KMS-11 (cell line): ENCODE data around the gene CMIP.

Experiments used
- H2AFZ ChIP-seq: fragments of 200-600 bp; sonication (generic); 2 replicates; pipeline ENCODE4 v1.6.1; 2016; ENCODE audit warnings: antibody characterized with exemption, mixed run types, low read depth
- H3K27ac ChIP-seq: fragments of 200-600 bp; sonication (generic); 2 replicates; pipeline ENCODE4 v1.6.1; 2016; ENCODE audit warnings: mild to moderate bottlenecking, mixed run types
- H3K27me3 ChIP-seq: fragments of 200-600 bp; sonication (generic); 2 replicates; pipeline ENCODE4 v1.6.1; 2017; ENCODE audit warnings: mild to moderate bottlenecking, low read depth, mixed run types, moderate library complexity; ENCODE audit not compliant: insufficient read depth
- H3K36me3 ChIP-seq: fragments of 200-600 bp; sonication (generic); 2 replicates; pipeline ENCODE4 v1.6.1; 2017; ENCODE audit warnings: mild to moderate bottlenecking, mixed run types; ENCODE audit not compliant: insufficient read depth
- H3K4me1 ChIP-seq: fragments of 200-600 bp; sonication (generic); 2 replicates; pipeline ENCODE4 v1.6.1; 2016; ENCODE audit warnings: mild to moderate bottlenecking, low read depth, mixed run types; ENCODE audit not compliant: poor library complexity, severe bottlenecking
- H3K4me2 ChIP-seq: fragments of 200-600 bp; sonication (generic); 2 replicates; pipeline ENCODE4 v1.7.0; 2016; ENCODE audit warnings: mild to moderate bottlenecking, mixed run types
- H3K4me3 ChIP-seq: fragments of 200-600 bp; sonication (generic); IDR thresholded peaks from 2 replicates; pipeline ENCODE4 v1.6.1; 2017; ENCODE audit warnings: low read depth, low read length, mixed read lengths; ENCODE audit not compliant: insufficient read depth
- H3K79me2 ChIP-seq: fragments of 200-600 bp; sonication (generic); 2 replicates; pipeline ENCODE4 v1.6.1; 2016; ENCODE audit warnings: low read depth, mixed run types; ENCODE audit not compliant: insufficient read depth
- H3K9ac ChIP-seq: fragments of 200-600 bp; sonication (generic); 2 replicates; pipeline ENCODE4 v1.6.1; 2016; ENCODE audit warnings: mild to moderate bottlenecking, mixed run types
- H4K20me1 ChIP-seq: fragments of 200-600 bp; sonication (generic); 2 replicates; pipeline ENCODE4 v1.6.1; 2016; ENCODE audit warnings: mild to moderate bottlenecking, mixed run types; ENCODE audit not compliant: insufficient read depth
- CTCF ChIP-seq: fragments of 200-600 bp; sonication (generic); conservative IDR thresholded peaks from 2 replicates; pipeline ENCODE4 v1.6.1; 2017; ENCODE audit warnings: low read depth, mild to moderate bottlenecking, antibody characterized with exemption, low read length, moderate library complexity, mixed read lengths

The CMIP gene

GRCh38 chr16:81556715-81557284, 112.2 kb downstream of the CMIP start:
- no peak for TF ChIP-seq CTCF
- Histone ChIP-seq H3K4me3 (no peak overlapping the region), H3K27ac (no peak overlapping the region), H3K36me3 (no peaks in the 10 kb centered on the region), H4K20me1 (peaks cover 18% of the 10 kb centered on the region; the same call in 1 of the 2 replicates), H3K27me3 (no peaks in the 10 kb centered on the region), H3K4me2 (no peak overlapping the region), H3K9ac (no peak overlapping the region), H3K79me2 (peaks cover 58% of the 10 kb centered on the region), H3K4me1 (peaks cover 11% of the 10 kb centered on the region), H2AFZ (no peak overlapping the region)

GRCh38 chr16:81558077-81558443, 113.5 kb downstream of the CMIP start:
- H3K27me3 ChIP-seq, result no peaks in the 10 kb centered on the region
- peaks cover 11% of the 10 kb centered on the region for H3K4me1 ChIP-seq
- H3K27ac ChIP-seq, result no peak overlapping the region
- H3K9ac ChIP-seq, result no peak overlapping the region
- H3K4me3 ChIP-seq, result no peak overlapping the region
- H2AFZ ChIP-seq, result no peak overlapping the region
- H3K4me2 ChIP-seq, result no peak overlapping the region
- H4K20me1 ChIP-seq, result peaks cover 19% of the 10 kb centered on the region; the same call in 1 of the 2 replicates
- TF ChIP-seq CTCF, result no peak
- H3K79me2 ChIP-seq, result peaks cover 61% of the 10 kb centered on the region
- H3K36me3 ChIP-seq, result no peaks in the 10 kb centered on the region

DNA sequence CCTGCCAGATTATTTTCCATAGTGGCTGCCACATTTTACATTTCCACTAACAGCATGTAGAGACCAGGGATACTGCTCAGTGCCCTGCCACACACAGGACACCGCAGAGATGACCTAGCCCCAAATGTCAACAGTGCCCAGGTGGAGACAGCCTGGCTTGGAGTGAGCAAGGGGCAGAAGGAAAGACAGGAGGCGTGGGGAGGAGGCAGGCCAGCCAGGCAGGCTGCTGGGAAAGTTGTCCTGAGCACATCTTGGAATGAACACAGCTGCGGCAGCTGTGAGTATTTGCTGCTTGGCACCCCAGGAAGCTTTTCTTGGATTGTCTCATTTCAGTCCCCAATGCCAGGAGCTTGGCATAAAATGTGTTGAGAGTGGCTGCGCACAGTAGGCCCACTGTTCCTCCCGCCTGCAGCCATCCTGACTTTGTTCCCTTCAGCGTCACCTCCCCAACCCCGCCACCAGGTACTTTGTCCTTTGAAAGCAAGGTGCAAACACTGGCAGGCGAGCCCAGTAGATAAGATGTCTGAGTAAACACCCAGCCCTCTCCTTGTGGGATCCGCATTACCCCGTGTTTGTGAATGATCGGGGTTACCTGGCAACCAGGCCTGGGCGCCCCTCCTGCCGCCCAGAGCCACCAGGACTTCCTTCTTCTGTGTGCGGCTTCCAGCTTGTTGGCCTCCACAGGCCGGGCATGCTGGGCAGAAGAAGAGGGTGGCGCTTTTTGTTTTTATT, 114.0 kb downstream of the CMIP start:
- no peak overlapping the region for H3K4me3 ChIP-seq
- peaks cover 61% of the 10 kb centered on the region for H3K79me2 ChIP-seq
- peaks cover 23% of the 10 kb centered on the region; the same call in 1 of the 2 replicates for H4K20me1 ChIP-seq
- H3K36me3 ChIP-seq, result no peaks in the 10 kb centered on the region
- H2AFZ ChIP-seq, result no peak overlapping the region
- no peaks in the 10 kb centered on the region for H3K27me3 ChIP-seq
- peaks cover 9% of the 10 kb centered on the region for H3K4me1 ChIP-seq
- no peak overlapping the region for H3K9ac ChIP-seq
- H3K4me2 ChIP-seq, result no peak overlapping the region
- no peak overlapping the region for H3K27ac ChIP-seq
- no peak for TF ChIP-seq CTCF

DNA sequence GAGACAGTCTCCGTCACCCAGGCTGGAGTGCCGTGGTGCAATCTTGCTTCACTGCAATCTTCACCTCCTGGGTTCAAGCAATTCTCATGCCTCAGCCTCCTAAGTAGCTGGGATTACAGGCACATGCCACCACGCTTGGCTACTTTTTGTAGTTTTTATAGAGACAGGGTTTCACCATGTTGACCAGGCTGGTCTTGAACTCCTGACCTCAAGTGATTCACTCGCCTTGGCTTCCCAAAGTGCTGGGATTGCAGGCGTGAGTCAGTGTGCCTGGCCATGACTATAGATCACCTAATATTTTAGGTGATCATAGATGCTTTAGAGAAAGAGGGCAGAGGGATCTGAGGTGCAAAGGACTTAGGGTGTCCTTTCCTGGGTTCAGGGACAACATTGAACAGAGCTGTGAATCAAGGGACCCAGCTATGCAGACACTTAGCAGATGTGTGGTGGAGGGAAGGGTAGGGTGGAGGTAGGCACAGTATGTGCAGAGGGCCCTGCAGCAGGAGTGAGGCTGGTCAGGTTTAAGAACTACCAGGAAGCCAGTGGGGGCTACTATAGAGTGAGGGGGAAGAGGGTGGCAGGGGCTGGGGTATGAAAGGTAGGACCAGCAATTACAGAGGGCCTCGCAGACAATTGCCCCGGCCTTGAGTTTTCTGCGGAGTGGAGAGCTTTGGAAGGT, 116.5 kb downstream of the CMIP start:
- Histone ChIP-seq H3K4me3 (no peak overlapping the region), H4K20me1 (peaks cover 23% of the 10 kb centered on the region; the same call in 1 of the 2 replicates), H3K27ac (no peak overlapping the region), H3K4me1 (no peaks in the 10 kb centered on the region), H3K27me3 (no peaks in the 10 kb centered on the region), H3K79me2 (peaks cover 74% of the 10 kb centered on the region), H3K4me2 (no peak overlapping the region), H3K36me3 (no peaks in the 10 kb centered on the region), H3K9ac (no peak overlapping the region), H2AFZ (no peak overlapping the region)
- TF ChIP-seq CTCF, result no peak
